ENCODE results near the gene PLPP4.

GRCh38 chr10:120530699-120531098 lies 73.7 kb downstream of the PLPP4 start:
- TF ChIP-seq ZNF121 (tag by site-specific recombination; IDR thresholded peaks at IDR 0.05) = no peak
- TF ChIP-seq ZNF280D (tag by site-specific recombination; IDR thresholded peaks at IDR 0.05) = no peak

Measured in HEK293 (cell line).